K562 (cell line): Measurements from ENCODE around the gene CDC42BPB. TPM values are rescaled to one million over a fixed set of nuclear protein-coding genes. Genes with fewer than 3 reads are reported as not detected.

Experiments
- ATAC-seq: fragments of 200-7000 bp; cut with Tn5 transposase; 3 replicates; pipeline ENCODE4 v1.9.1; 2020; ENCODE audit warnings: moderate library complexity
- BruUV-seq: library from RNA; stranded (reverse); fragments of 400-500 nt; replicated peaks from 2 replicates; lab custom pipeline; 2021; lab: Mats Ljungman, UMichigan
- CTCF ChIA-PET: fragments of 300-600 bp; formaldehyde crosslinking; extraction: SDS; loops from one replicate; lab custom pipeline; 2021; ENCODE audit warnings: low intra/inter-chr PET ratio; lab: Yijun Ruan, JAX
- POLR2A ChIA-PET: fragments of 300-600, 350-650 bp; sonication (Branson Sonifier 250); formaldehyde crosslinking; extraction: SDS; loops from one replicate; lab custom pipeline; 2021; ENCODE audit warnings: antibody characterized with exemption, inconsistent platforms; lab: Yijun Ruan, JAX
- DNase-seq, 4 experiments: peaks; one replicate each; pipeline versions ENCODE4 v3.0.0 to v3.0.0-alpha.2; 2011 to 2018; ENCODE audit warnings: low spot score in 3 of 4, mixed read lengths in 3 of 4; ENCODE audit errors: extremely low read depth in 1 of 4
- FAIRE-seq: peaks from 2 replicates; lab custom pipeline; 2011; peaks lifted over from hg19 to GRCh38; lab: Jason Lieb, UNC
- H2AFZ ChIP-seq: 2 replicates; pipeline ENCODE4 v1.6.0; 2011; ENCODE audit warnings: low read depth, low read length, control low read depth, inconsistent platforms
- H3K27ac ChIP-seq: fragments of 200-600 bp; 3 replicates; pipeline ENCODE4 v1.8.0; 2011; ENCODE audit warnings: low read depth, mild to moderate bottlenecking, control low read depth, inconsistent platforms, low read length, moderate library complexity, mixed read lengths; ENCODE audit errors: extremely low read depth
- H3K27me3 ChIP-seq, 2 experiments: fragments of 300-600 bp in 1 of 2; 2 replicates in 1 of 2; 3 replicates in 1 of 2; pipeline versions ENCODE4 v1.6.0 to v1.8.0; 2011; ENCODE audit warnings: inconsistent platforms in 2 of 2, low read length in 2 of 2, mild to moderate bottlenecking in 1 of 2, mixed read lengths in 1 of 2, moderate library complexity in 1 of 2; ENCODE audit not compliant: control insufficient read depth in 2 of 2, insufficient read depth in 2 of 2
- H3K36me3 ChIP-seq: fragments of 300-600 bp; 3 replicates; pipeline ENCODE4 v1.8.0; 2011; ENCODE audit warnings: mild to moderate bottlenecking, low read length, inconsistent platforms; ENCODE audit not compliant: control insufficient read depth, insufficient read depth
- H3K4me1 ChIP-seq, 2 experiments: fragments of 200-600 bp in 1 of 2; replicated peaks in 1 of 2; 2 replicates in 1 of 2; 3 replicates in 1 of 2; pipeline versions ENCODE4 v1.5.1 to v1.8.0; 2011; ENCODE audit warnings: inconsistent platforms in 2 of 2, low read length in 2 of 2, mild to moderate bottlenecking in 1 of 2, mixed read lengths in 1 of 2, moderate library complexity in 1 of 2; ENCODE audit not compliant: control insufficient read depth in 2 of 2, insufficient read depth in 2 of 2
- H3K4me2 ChIP-seq: 2 replicates; pipeline ENCODE4 v1.6.1; 2011; ENCODE audit warnings: low read length, control low read depth, inconsistent platforms, mixed read lengths; ENCODE audit not compliant: insufficient read depth
- H3K4me3 ChIP-seq: fragments of 200-600 bp; sonication (generic), shearing (Covaris generic); 2 replicates; pipeline ENCODE4 v1.5.1; 2016; ENCODE audit warnings: control low read depth, inconsistent platforms
- H3K79me2 ChIP-seq: fragments of 200-600 bp; 3 replicates; pipeline ENCODE4 v1.8.0; 2011; ENCODE audit warnings: low read length, inconsistent platforms; ENCODE audit not compliant: control insufficient read depth, insufficient read depth
- H3K9ac ChIP-seq, 2 experiments: 2 replicates each; pipeline versions ENCODE4 v1.6.0 to v1.6.1; 2011; ENCODE audit warnings: low read depth in 2 of 2, low read length in 2 of 2, control low read depth in 1 of 2, inconsistent platforms in 1 of 2, mild to moderate bottlenecking in 1 of 2, mixed read lengths in 1 of 2; ENCODE audit not compliant: insufficient read depth in 1 of 2
- H3K9me1 ChIP-seq: one replicate; pipeline ENCODE4 v1.6.0; 2011; ENCODE audit warnings: inconsistent platforms, mild to moderate bottlenecking, low read length, moderate library complexity; ENCODE audit not compliant: control insufficient read depth, insufficient read depth
- H3K9me3 ChIP-seq: replicated peaks from 2 replicates; pipeline ENCODE4 v1.5.1; 2011; ENCODE audit warnings: low read depth, low read length, inconsistent platforms; ENCODE audit not compliant: control insufficient read depth, insufficient read depth
- H4K20me1 ChIP-seq: replicated peaks from 2 replicates; pipeline ENCODE4 v1.6.1; 2011; ENCODE audit warnings: low read length, inconsistent platforms, mixed read lengths; ENCODE audit not compliant: control insufficient read depth, insufficient read depth
- GTF2A2 ChIP-seq: IDR thresholded peaks from 2 replicates; pipeline ENCODE4 v1.6.1; 2016; ENCODE audit warnings: mild to moderate bottlenecking, missing genetic modification characterization, missing compliant biosample characterization
- MTF1 ChIP-seq: fragments of 250-450 bp; sonication (Bioruptor Pico); IDR thresholded peaks from 2 replicates; pipeline ENCODE4 v1.9.0; 2021; ENCODE audit warnings: moderate library complexity, mild to moderate bottlenecking, inconsistent platforms, borderline replicate concordance
- NFRKB ChIP-seq: fragments of 450-650 bp; IDR thresholded peaks from 2 replicates; pipeline ENCODE4 v1.6.1; 2016; ENCODE audit warnings: low read depth
- PHF8 ChIP-seq: fragments of 200-600 bp; sonication (generic); IDR thresholded peaks from 2 replicates; pipeline ENCODE4 v1.6.1; 2012; ENCODE audit warnings: mixed run types, mild to moderate bottlenecking, inconsistent platforms, low read length, moderate library complexity, borderline replicate concordance
- POLR3A ChIP-seq: IDR thresholded peaks from 2 replicates; pipeline ENCODE4 v1.6.1; 2011; ENCODE audit warnings: borderline replicate concordance, mild to moderate bottlenecking, moderate library complexity; ENCODE audit not compliant: insufficient read length, insufficient read depth; ENCODE audit errors: extremely low read depth
- POU5F1 ChIP-seq: fragments of 150-350 bp; IDR thresholded peaks from 2 replicates; pipeline ENCODE4 v1.6.1; 2014; ENCODE audit warnings: borderline replicate concordance, low read length, low read depth, mild to moderate bottlenecking; ENCODE audit not compliant: partially characterized antibody
- STAT5A ChIP-seq: IDR thresholded peaks from 2 replicates; pipeline ENCODE4 v1.6.1; 2012; ENCODE audit warnings: low read length, inconsistent platforms, borderline replicate concordance
- TCFL5 ChIP-seq: fragments of 250-450 bp; sonication (Bioruptor Pico); conservative IDR thresholded peaks from 2 replicates; pipeline ENCODE4 v1.6.1; 2021; ENCODE audit warnings: mild to moderate bottlenecking, moderate library complexity, matching md5 sums
- WGBS: fragments of 100-300 bp; shearing (Covaris generic); methylation state at CpG from one replicate; pipeline ENCODE4 v1.1.6; 2016; ENCODE audit warnings: low coverage, mixed read lengths; ENCODE audit not compliant: insufficient coverage; ENCODE audit errors: missing lambda C conversion rate; 5-methylcytosine and 5-hydroxymethylcytosine counted together
- in situ Hi-C: fragments of 300-500 bp; cut with MboI; formaldehyde crosslinking; loops from 4 replicates; pipeline ENCODE4 v1.15.0; 2018; ENCODE audit warnings: inconsistent platforms, mixed read lengths
- intact Hi-C: fragments of 100-400 bp; cut with micrococcal nuclease; formaldehyde crosslinking; loops from 2 replicates; pipeline ENCODE4 v1.14.2; 2022
- polyA plus RNA-seq, 8 experiments: library from polyadenylated mRNA; depleted of rRNA in 4 of 8; stranded (reverse) in 5 of 8; unstranded in 3 of 8; fragments of >200 nt; fragmentation: Nextera tagmentation in 2 of 8; fragmentation: Illumina TruSeq in 1 of 8; extraction: Ambion mirVana in 2 of 8; extraction: Trizol in 1 of 8; gene quantifications; 2 replicates each; pipeline versions ENCODE4 v1.2.1 to v1.2.3, GENCODE V29; 2011 to 2014; ENCODE audit warnings: inconsistent platforms in 1 of 8, missing spikeins in 1 of 8
- total RNA-seq, 7 experiments: library from RNA; depleted of rRNA in 6 of 7; stranded (reverse); fragments of >200 nt in 6 of 7; fragmentation: Illumina TruSeq in 2 of 7; extraction: Trizol in 2 of 7; gene quantifications; 2 replicates each; pipeline versions ENCODE4 v1.2.1 to v1.2.3, GENCODE V29; 2011 to 2021; ENCODE audit warnings: low replicate concordance in 1 of 7
- TF ChIP-seq, protein P1 (sequence below): fragments of 250-450 bp; sonication (Bioruptor Pico); IDR thresholded peaks from 2 replicates; pipeline ENCODE4 v1.4.0; 2020; ENCODE audit warnings: borderline replicate concordance

The CDC42BPB gene
- total and polyA plus RNA-seq, 9 of the 15 experiments (the other 6 are each of a cell fraction or from before 2014, with no cell fraction given), result 0.07 to 24.3 (median 12.6) TPM

DNA sequence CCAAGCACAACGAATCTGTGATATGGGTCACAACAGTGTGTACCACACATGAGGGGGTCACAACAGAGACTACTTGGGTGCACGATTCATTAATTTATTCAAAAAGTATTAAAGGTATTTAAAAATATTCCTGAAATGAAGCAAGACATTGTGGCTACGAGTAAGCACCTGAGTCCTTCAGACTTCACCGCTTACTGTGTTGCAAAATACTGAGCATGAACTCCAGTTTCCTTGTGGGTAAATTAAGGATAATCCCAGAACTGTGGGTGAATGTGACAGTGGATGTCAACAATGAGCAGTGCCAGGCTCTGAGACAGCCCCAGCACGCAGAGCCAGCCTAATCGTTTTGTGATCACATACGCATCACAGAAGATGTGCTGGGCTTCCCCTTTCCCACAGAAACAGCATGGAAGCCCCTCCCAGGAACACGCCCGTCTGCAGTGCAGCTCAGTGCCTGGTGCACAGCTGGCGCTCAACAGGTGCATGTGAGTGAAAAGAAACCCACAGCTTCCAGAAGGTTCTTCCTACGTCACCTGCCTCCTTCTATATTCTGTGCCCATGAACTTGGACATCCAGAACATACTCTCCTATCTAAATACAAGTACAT, 29.1 kb downstream of the CDC42BPB start:
- POLR2A ChIA-PET, result interaction anchor here (0.6 kb wide), 1 partner anchor 86 kb away, joined by 3 read pairs; no protein-coding TSS in a partner anchor

More for the DNA sequence above, 29.1 kb downstream of the CDC42BPB start:
- Histone ChIP-seq H3K27ac (no peak overlapping the region), H4K20me1 (no peaks in the 10 kb centered on the region), H3K9me3 (no peaks in the 10 kb centered on the region), H3K27me3 (no peaks in the 10 kb centered on the region), H3K36me3 (no peaks in the 10 kb centered on the region), H3K4me1 (no peaks in the 10 kb centered on the region; a peak in 2 of 5 replicates), H3K4me3 (no peak overlapping the region), H3K9ac (no peak overlapping the region), H3K4me2 (no peak overlapping the region), H3K9me1 (no peaks in the 10 kb centered on the region), H3K79me2 (no peaks in the 10 kb centered on the region; the same call in 2 of the 3 replicates), H2AFZ (no peak overlapping the region)
- ATAC-seq, result no peak
- in situ Hi-C loops, result no loop called here
- BruUV-seq, result no TSS peak
- no peak for FAIRE-seq
- intact Hi-C loops, result no loop called here
- WGBS, result 56% methylated on average over 8 of the region's 11 CpGs
- CTCF ChIA-PET, result no interaction called here
- no peak for DNase-seq
- no peak for TF ChIP-seq STAT5A
- no peak for TF ChIP-seq POU5F1
- TF ChIP-seq, protein P1, sequence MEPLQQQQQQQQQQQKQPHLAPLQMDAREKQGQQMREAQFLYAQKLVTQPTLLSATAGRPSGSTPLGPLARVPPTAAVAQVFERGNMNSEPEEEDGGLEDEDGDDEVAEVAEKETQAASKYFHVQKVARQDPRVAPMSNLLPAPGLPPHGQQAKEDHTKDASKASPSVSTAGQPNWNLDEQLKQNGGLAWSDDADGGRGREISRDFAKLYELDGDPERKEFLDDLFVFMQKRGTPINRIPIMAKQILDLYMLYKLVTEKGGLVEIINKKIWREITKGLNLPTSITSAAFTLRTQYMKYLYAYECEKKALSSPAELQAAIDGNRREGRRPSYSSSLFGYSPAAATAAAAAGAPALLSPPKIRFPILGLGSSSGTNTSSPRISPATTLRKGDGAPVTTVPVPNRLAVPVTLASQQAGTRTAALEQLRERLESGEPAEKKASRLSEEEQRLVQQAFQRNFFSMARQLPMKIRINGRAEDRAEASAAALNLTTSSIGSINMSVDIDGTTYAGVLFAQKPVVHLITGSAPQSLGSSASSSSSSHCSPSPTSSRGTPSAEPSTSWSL (CRISPR knock-in tag), result no peak
- no peak for TF ChIP-seq POLR3A
- TF ChIP-seq TCFL5 (CRISPR knock-in tag), result no peak
- TF ChIP-seq GTF2A2 (tag), result no peak
- TF ChIP-seq NFRKB, result no peak
- no peak for TF ChIP-seq PHF8
- TF ChIP-seq MTF1 (CRISPR knock-in tag), result no peak
